OCI-LY7 (cell line): ENCODE results near the gene ADM5. TPM values are rescaled to one million over a fixed set of nuclear protein-coding genes. Genes with fewer than 3 reads are reported as not detected.

Experiments
- BruUV-seq: library from RNA; stranded (reverse); fragments of 400-500 nt; replicated peaks from 2 replicates; lab custom pipeline; 2021; lab: Mats Ljungman, UMichigan
- CTCF ChIA-PET: fragments of 300-600 bp; sonication (Branson Sonifier 250); formaldehyde crosslinking; loops from one replicate; lab custom pipeline; 2022; ENCODE audit warnings: antibody characterized with exemption; ENCODE audit not compliant: unreplicated experiment; lab: Charles Lee
- POLR2A ChIA-PET: fragments of 300-600 bp; sonication (Branson Sonifier 250); formaldehyde crosslinking; loops from one replicate; lab custom pipeline; 2022; ENCODE audit warnings: antibody characterized with exemption; lab: Charles Lee
- DNase-seq: peaks from one replicate; pipeline ENCODE4 v3.0.0-alpha.2; 2015; ENCODE audit warnings: low spot score
- H2AFZ ChIP-seq: fragments of 200-600 bp; sonication (generic), shearing (Covaris generic); 2 replicates; pipeline ENCODE4 v1.6.1; 2014; ENCODE audit warnings: mild to moderate bottlenecking, antibody characterized with exemption, low read length, moderate library complexity
- H3K27ac ChIP-seq: fragments of 200-600 bp; sonication (generic); 2 replicates; pipeline ENCODE4 v1.5.1; 2014; ENCODE audit warnings: mixed run types, low read depth, mild to moderate bottlenecking, moderate library complexity, low read length, inconsistent platforms; ENCODE audit not compliant: poor library complexity, severe bottlenecking
- H3K36me3 ChIP-seq: fragments of 200-600 bp; sonication (generic); 2 replicates; pipeline ENCODE4 v1.6.1; 2014; ENCODE audit warnings: mild to moderate bottlenecking, antibody characterized with exemption, low read length, moderate library complexity, mixed read lengths; ENCODE audit not compliant: insufficient read depth
- H3K4me1 ChIP-seq: fragments of 200-600 bp; sonication (generic); 2 replicates; pipeline ENCODE4 v1.5.1; 2014; ENCODE audit warnings: mild to moderate bottlenecking, low read length; ENCODE audit not compliant: insufficient read depth, poor library complexity, severe bottlenecking
- H3K4me2 ChIP-seq: fragments of 200-600 bp; sonication (generic); 2 replicates; pipeline ENCODE4 v1.6.1; 2014; ENCODE audit warnings: mild to moderate bottlenecking, low read length
- H3K4me3 ChIP-seq: fragments of 200-600 bp; sonication (generic); 2 replicates; pipeline ENCODE4 v1.5.1; 2014; ENCODE audit warnings: mild to moderate bottlenecking, low read depth, low read length; ENCODE audit not compliant: poor library complexity, severe bottlenecking
- H3K79me2 ChIP-seq: fragments of 200-600 bp; sonication (generic); 2 replicates; pipeline ENCODE4 v1.6.1; 2016; ENCODE audit warnings: low read depth, mild to moderate bottlenecking, low read length, moderate library complexity, mixed read lengths; ENCODE audit not compliant: insufficient read depth
- H3K9me2 ChIP-seq: fragments of 200-600 bp; sonication (generic); 2 replicates; pipeline ENCODE4 v1.6.1; 2016; ENCODE audit warnings: mild to moderate bottlenecking, low read length, mixed read lengths; ENCODE audit not compliant: insufficient read depth
- H3K9me3 ChIP-seq: fragments of 200-600 bp; sonication (generic); 2 replicates; pipeline ENCODE4 v1.6.1; 2014; ENCODE audit warnings: mild to moderate bottlenecking, mixed run types, low read length, mixed read lengths
- H4K20me1 ChIP-seq: fragments of 200-600 bp; sonication (generic); 2 replicates; pipeline ENCODE4 v1.6.1; 2014; ENCODE audit warnings: mild to moderate bottlenecking, antibody characterized with exemption, low read length, moderate library complexity, mixed read lengths; ENCODE audit not compliant: insufficient read depth
- CTCF ChIP-seq: fragments of 200-600 bp; sonication (generic); conservative IDR thresholded peaks from 2 replicates; pipeline ENCODE4 v1.5.1; 2014; ENCODE audit warnings: mild to moderate bottlenecking, antibody characterized with exemption, low read length, moderate library complexity, mixed read lengths
- EZH2phosphoT487 ChIP-seq: fragments of 200-600 bp; sonication (generic); IDR thresholded peaks from 2 replicates; pipeline ENCODE4 v1.6.1; 2018; ENCODE audit warnings: low read depth, borderline replicate concordance, mild to moderate bottlenecking, mixed run types, antibody characterized with exemption, low read length, moderate library complexity, mixed read lengths
- intact Hi-C: fragments of 100-400 bp; cut with micrococcal nuclease; formaldehyde crosslinking; loops from one replicate; pipeline ENCODE4 v1.10.0; 2022; ENCODE audit not compliant: unreplicated experiment
- total RNA-seq, 2 experiments: library from RNA; depleted of rRNA in 1 of 2; stranded (reverse); fragments of >200 nt in 1 of 2; shearing (Covaris generic) in 1 of 2; gene quantifications; 2 replicates each; pipeline ENCODE4 v1.2.3, GENCODE V29; 2014 to 2022

ADM5 gene
- total RNA-seq, 2 experiments from 2014 or later: 15.3 to 16.5 TPM

GRCh38 chr19:49665036-49665350 is 24.4 kb upstream of the ADM5 start:
- BruUV-seq: no TSS peak
- DNase-seq: no peak
- Histone ChIP-seq H3K4me3 (peak overlapping the region; percentile 90), H3K79me2 (peaks cover 34% of the 10 kb centered on the region), H3K4me2 (peak overlapping the region; percentile 87), H2AFZ (peak overlapping the region; percentile 60; the same call in 1 of the 2 replicates), H3K4me1 (peaks cover 17% of the 10 kb centered on the region), H3K36me3 (peaks cover 44% of the 10 kb centered on the region), H3K9me3 (no peaks in the 10 kb centered on the region), H3K27ac (peak overlapping the region; percentile 89), H3K9me2 (no peaks in the 10 kb centered on the region), H4K20me1 (no peaks in the 10 kb centered on the region)
- POLR2A ChIA-PET: interaction anchor here (0.6 to 2.2 kb wide), 5 partner anchors 10 to 76 kb away, joined by 3 to 8 read pairs (median 4); partner anchors contain the start of genes RRAS and SCAF1
- intact Hi-C loops: no loop called here
- CTCF ChIA-PET: no interaction called here
- TF ChIP-seq EZH2phosphoT487 (no peak), CTCF (no peak)

- Histone ChIP-seq H3K4me3 (peak within 1 kb of the TSS; percentile 90), H3K4me1 (peaks cover 17% of the 10 kb centered on the region), H3K9me3 (no peaks in the 10 kb centered on the region), H3K9me2 (no peaks in the 10 kb centered on the region), H4K20me1 (no peaks in the 10 kb centered on the region), H3K79me2 (peaks cover 34% of the 10 kb centered on the region), H3K36me3 (peaks cover 44% of the 10 kb centered on the region), H2AFZ (peak within 1 kb of the TSS; percentile 60), H3K4me2 (peak within 1 kb of the TSS; percentile 98), H3K27ac (peak within 1 kb of the TSS; percentile 89)
- DNase-seq: peak; percentile 98
- no peak for TF ChIP-seq EZH2phosphoT487
- no peak for TF ChIP-seq CTCF
- BruUV-seq: TSS peak; percentile 68
- ChIA-PET CTCF (no interaction called here), POLR2A (interaction anchor here (0.6 to 2.2 kb wide), 5 partner anchors 10 to 501 kb away, joined by 3 to 8 read pairs (median 4); partner anchors contain the start of genes RRAS and SCAF1)
- intact Hi-C loops: no loop called here
Measured at GRCh38 chr19:49665351-49666119, 23.9 kb upstream of the ADM5 start, which contains the start of the genes BCL2L12 and IRF3. TSS of gene BCL2L12 (plus strand) at chr19:49665933. CDS start at chr19:49666693, 760 bp downstream. TSS of gene IRF3 (minus strand) at chr19:49665857. CDS start at chr19:49664838, 1,019 bp downstream.

- Histone ChIP-seq H2AFZ (0 out of 2 replicates have a peak overlapping the region, but pooled peaks have one; percentile 25), H3K4me3 (peak overlapping the region; percentile 90), H3K79me2 (peaks cover 34% of the 10 kb centered on the region), H3K36me3 (peaks cover 41% of the 10 kb centered on the region), H3K4me1 (peaks cover 17% of the 10 kb centered on the region), H3K4me2 (peak overlapping the region; percentile 98), H3K9me2 (no peaks in the 10 kb centered on the region), H3K9me3 (no peaks in the 10 kb centered on the region), H4K20me1 (no peaks in the 10 kb centered on the region), H3K27ac (peak overlapping the region; percentile 89)
- POLR2A ChIA-PET: interaction anchor here (0.6 to 2.2 kb wide), 3 partner anchors 9 to 500 kb away, joined by 4 to 8 read pairs (median 4); partner anchors contain the start of gene SCAF1
- TF ChIP-seq EZH2phosphoT487 (no peak), CTCF (no peak)
- intact Hi-C loops: no loop called here
- DNase-seq: no peak
- TSS peak; percentile 51 for BruUV-seq
- CTCF ChIA-PET: no interaction called here
Measured at GRCh38 chr19:49666120-49666444, 23.3 kb upstream of the ADM5 start.
